RPMI8226 (cell line): ENCODE results near the gene ROBO2.

Experiments used
- DNase-seq: peaks from one replicate; pipeline ENCODE4 v3.0.0-alpha.2; 2015

Gene ROBO2

DNA sequence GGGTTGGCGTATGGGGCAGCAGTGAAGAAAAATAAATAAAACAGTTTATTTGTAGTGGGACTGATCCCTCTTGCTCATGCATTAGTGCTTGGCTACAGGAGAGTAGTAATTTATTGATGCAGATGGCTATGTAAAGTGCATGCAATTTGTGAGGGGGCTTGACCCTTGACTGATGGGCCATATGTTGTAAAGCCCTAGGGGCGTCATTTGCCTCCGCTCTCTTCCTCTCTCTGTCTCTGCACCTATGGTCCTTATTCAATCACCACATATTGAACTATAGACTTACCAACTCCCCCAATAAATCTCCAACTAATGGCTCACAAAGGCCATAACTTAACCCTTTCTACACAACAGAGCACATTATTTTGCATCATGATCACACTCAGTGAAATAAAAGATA lies 227.7 kb downstream of the ROBO2 start:
- no peak for DNase-seq

DNA sequence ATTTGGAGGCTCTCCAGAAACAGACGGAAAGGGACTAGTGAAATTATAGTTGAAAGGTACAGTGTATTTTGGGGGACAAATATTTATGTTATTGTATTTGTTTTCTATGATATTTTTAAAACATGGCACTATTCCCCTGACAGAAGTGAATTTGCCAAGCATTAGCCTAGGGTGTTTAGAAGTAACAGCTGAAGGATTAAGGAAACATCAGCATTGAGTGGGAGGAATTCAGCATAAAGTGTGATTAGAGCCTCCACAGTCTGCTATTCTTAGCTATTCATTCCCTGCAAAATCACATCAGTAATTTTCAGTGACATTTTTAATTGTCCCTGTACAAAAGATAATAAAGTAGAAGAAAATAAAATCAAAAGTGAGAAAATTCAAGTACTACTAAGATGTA lies 231.4 kb downstream of the ROBO2 start:
- DNase-seq, result no peak

DNA sequence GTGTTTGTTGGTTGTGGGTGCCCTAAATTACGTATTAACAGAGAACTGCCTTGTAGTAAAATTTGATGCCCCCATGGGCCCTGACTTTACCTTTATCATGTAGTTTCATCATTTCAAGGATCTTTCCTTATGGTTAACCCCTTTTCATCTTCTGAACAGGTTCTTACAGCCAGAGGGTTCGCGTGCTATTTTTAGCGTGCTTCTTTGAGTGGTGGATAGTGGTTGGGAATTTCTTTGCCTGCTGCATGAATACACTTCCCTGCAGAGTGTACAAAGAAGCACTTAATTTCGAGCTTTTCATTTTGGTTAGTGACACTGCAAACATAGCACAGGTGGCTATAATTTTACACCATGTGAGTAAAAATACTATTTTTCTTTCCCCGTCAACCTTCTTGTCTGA lies 231.8 kb downstream of the ROBO2 start:
- no peak for DNase-seq

DNA sequence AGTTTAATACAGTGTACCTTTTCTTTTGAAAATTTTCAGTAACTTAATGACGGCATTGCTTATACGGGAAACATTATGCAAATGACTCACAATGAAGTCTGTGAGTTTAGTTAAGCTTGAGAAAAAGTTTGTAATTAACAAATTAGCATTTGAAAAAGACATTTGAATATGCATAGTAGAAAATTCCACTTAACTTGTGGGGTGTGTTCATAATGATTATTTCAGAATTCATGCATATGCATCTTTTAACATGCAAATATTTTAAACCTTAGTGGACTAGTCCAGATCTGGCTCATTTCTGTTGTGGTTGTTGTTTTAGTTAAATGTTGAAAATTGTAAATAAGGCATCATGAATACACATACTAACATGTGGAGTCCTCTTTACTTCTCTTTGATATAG lies 239.4 kb downstream of the ROBO2 start:
- DNase-seq, result no peak

GRCh38 chr3:77281721-77282120 lies 241.8 kb downstream of the ROBO2 start:
- DNase-seq, result no peak

DNA sequence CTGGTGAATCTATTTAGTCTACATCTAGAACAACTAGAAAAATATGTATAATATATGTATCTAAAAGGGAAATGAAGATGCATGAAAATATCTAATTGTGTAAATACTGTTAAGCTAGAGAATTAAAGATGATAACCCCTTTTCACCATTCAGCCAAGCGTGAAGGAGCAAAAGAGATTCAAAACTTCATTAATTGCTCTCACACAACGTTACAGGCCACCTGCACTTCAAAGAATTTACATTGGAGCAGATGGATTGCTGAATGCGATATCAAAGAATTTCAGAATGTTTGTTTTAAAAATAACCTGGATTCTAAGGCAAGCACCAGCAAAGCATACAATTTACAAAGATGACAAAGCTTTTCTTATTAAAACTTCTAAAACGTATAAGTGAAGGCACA lies 243.2 kb downstream of the ROBO2 start:
- no peak for DNase-seq

GRCh38 chr3:77288348-77288747 lies 248.4 kb downstream of the ROBO2 start:
- DNase-seq, result no peak

DNA sequence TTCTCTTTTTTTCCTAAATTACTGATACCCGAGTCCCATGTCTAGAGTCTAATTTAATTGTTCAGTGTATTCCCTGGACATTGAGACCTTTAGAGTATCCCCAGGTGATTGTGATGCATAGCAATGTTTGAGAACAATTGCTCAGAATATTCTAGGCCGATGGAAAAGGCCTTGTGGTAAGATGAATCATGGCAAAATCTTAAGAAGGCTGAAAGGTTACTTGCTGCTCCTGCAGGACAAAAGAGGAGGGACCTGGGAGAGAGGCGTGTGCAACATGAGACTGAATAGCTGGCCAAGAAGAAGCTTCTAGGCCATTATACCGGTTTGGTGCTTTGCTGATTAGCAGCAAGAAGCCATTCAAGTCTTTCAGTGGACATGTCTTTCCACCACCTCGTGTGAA lies 256.6 kb downstream of the ROBO2 start:
- DNase-seq, result peak; percentile 3

DNA sequence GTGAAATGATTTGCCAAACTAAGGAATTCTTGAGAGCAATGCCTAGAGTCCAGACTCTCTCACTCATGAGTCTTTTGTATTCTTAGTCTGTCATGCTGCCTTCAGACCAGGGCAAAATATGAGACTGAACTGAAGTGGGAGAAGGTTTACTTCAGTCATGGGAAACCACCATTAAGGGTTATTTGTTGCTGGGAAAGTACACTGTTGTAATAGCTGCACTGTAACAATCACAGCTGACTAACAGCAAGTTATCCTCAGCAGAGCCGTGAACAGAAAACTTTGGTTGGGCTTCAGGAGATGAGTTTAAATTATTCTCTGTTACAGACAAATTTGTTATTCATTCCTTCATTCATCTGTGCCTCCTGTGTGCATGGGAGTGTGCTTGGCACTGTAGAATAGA lies 258.5 kb downstream of the ROBO2 start:
- no peak for DNase-seq

DNA sequence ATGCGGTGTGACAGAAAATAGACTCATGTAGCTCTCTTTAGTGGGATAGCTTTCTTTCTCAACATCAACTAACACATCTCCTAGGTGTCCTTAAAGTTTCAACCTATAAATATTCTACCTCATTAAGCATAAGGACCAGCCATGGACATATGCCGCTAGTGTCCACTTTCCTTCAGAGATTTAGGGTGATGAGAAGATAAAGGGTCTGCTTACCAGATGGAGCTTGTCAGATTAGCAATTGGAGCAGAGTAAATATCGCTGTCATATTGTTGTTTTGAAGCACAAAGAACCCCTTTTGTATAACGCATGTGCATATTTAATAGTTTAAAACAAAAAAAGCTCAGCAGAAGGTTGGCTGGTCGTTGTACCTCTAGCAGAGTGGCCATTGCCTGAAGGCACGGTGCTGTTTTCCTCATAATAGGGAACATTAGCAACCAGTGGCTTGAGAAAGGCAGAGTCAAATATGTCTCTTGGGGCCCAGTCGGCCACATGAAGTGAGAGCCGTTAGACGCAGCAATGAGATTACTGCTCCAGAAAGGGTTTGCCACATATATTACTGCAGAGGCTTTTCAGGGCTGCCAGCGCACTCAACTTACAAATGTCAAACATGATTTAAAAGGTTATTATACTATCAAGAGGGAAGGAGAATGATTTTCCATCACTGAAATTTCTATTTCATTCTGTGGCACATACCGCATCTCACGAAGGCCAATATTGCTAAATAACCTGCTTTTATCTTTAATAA lies 264.2 kb downstream of the ROBO2 start:
- no peak for DNase-seq

DNA sequence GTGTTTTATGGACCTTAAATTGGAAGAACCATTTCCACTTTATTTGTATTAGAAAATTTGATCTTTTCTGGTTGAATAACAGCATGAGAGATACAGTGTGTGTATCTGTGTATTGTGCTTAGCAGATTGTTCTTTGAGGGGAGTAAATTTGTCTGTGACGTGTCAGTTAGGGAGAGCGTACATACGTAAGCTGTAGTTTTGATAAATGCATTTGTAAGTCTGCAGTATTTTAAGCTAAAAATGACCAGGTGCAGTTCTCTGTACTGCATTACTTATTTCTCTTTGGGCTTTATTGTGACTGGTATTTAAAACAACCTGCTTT lies 264.8 kb downstream of the ROBO2 start:
- no peak for DNase-seq

GRCh38 chr3:77309460-77309859 lies 269.6 kb downstream of the ROBO2 start:
- no peak for DNase-seq

GRCh38 chr3:77313843-77314242 lies 273.9 kb downstream of the ROBO2 start:
- DNase-seq, result no peak

DNA sequence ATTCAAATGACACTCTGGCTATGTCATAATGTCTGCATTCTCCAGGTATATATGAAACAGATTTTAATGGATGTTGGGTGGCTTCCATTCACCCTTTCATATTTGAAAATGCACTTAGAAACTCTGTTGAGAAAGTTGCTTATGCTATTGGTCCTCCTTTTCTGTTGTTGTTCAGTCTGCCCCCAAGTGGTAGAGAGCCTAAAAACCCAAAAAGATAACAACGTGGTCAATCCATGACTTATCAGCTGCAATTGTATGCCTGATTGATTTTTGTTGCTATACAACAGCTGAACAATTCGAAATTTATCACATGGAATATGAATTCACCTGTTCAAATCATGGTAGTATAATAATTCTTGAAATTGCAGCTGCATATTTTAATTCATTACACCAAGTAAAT lies 279.8 kb downstream of the ROBO2 start:
- DNase-seq, result no peak

- DNase-seq, result peak; percentile 54
These were observed 280.6 kb downstream of the ROBO2 start for GRCh38 chr3:77320514-77320913.

DNA sequence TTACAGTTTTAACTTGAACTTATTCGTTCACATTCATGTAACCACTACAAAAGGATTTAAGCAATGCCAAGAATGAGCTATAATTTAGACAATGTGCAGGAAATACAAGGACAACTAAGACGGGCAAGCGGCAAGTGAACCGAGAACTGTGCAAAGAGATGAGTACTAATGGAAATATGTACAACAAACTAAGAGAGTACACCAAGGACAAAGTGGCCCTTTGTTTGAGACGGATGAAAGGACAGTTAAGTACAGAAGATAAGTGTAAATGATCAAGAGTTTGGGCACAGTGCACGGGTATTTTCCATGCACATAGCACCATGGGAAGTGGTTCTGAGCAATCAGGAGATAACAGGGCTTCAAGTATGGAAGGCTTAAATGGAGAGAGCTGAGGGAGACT lies 281.7 kb downstream of the ROBO2 start:
- no peak for DNase-seq

- DNase-seq, result no peak
These were observed 283.7 kb downstream of the ROBO2 start for GRCh38 chr3:77323626-77324025.

- DNase-seq, result no peak
These were observed 284.2 kb downstream of the ROBO2 start for GRCh38 chr3:77324105-77324504.

GRCh38 chr3:77325280-77325679 lies 285.4 kb downstream of the ROBO2 start:
- no peak for DNase-seq

DNA sequence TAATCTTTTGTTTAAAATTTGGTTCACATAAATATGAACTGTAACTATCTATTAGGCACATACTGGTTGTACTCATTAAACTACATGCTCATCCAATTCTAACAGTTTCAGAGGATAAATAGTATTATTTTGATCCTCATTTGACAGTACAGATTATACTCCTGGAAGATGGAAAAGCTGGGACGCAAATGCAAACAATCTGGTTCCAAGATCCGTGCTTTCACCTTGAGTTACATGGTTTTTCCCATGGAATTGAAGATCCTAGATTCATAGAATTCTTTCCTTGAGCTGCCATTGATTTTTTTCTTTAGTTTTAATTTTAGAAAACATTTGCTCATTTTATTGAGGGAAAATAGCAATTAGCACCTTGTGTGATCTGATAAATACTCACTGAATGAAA lies 285.8 kb downstream of the ROBO2 start:
- DNase-seq, result no peak

GRCh38 chr3:77326586-77326985 lies 286.7 kb downstream of the ROBO2 start:
- no peak for DNase-seq

- DNase-seq, result no peak
These were observed 288.8 kb downstream of the ROBO2 start for GRCh38 chr3:77328690-77329089.

GRCh38 chr3:77329116-77329515 lies 289.2 kb downstream of the ROBO2 start:
- no peak for DNase-seq

DNA sequence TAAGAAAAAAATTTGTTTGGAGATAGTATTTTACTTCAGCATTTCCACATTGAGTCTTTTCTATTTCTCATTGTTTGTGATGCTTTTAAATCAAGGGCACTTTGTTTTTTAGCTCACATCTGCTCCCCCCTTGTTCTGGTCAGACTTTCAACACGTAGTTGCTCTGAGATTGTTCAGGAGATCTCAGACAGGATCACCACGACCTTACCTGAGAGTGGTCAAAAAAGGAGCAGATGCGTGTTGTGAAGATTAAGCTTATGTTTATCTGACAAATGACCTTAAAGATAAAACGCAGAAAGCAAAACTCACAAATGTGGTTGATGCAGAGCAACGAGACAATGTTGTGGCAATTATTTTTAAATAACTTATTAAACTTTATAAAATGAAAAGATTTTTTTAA lies 298.3 kb downstream of the ROBO2 start:
- DNase-seq, result no peak

DNA sequence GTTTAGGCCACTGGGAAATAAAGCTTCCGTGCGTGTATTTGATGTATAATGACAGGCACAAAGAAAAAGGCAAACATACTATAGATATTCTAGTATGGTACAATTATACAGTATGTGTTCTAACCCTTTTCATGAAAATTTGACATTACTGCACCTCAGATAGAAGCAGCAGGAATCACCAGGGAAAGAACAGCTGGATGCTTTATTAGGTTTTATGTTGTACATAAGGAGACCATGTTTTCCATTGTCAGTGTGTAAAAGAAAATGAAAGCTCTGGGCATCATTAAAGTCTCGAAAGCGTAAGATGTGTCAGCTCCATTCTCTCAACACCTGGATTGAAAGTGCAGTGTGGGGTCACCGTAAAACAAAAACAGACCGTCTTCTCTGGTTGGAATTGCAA lies 302.1 kb downstream of the ROBO2 start:
- no peak for DNase-seq

DNA sequence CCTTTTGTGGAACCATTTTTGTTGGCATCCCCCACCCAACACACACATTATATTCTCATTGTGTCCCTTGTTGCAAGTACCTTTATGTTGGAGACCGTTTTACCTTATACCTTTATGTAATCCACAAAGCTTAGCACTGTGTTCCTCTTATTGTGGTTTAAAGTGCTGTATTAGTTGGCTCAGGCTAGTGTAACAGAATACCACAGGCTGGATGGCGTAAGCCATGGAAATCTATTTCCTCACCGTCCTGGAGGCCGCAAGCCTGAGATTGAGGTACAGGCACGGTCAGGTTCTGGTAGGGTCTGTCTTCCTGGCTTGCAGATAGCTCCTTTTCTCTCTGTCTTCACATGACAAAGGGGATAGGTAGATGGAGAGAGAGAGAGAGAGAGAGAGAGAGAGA lies 302.8 kb downstream of the ROBO2 start:
- no peak for DNase-seq
